Measurements from ENCODE around the gene TMEM106C. TPM values are rescaled to one million over a fixed set of nuclear protein-coding genes. Genes with fewer than 3 reads are reported as not detected.

TMEM106C gene
- polyA plus RNA-seq, 4 donors, result 126 to 146 (median 133) TPM

GRCh38 chr12:47978598-47978873, 15.1 kb downstream of the TMEM106C start:
- no peak for DNase-seq (ENCODE audit: low read depth in 4 of 4, low spot score in 3 of 4)

DNA sequence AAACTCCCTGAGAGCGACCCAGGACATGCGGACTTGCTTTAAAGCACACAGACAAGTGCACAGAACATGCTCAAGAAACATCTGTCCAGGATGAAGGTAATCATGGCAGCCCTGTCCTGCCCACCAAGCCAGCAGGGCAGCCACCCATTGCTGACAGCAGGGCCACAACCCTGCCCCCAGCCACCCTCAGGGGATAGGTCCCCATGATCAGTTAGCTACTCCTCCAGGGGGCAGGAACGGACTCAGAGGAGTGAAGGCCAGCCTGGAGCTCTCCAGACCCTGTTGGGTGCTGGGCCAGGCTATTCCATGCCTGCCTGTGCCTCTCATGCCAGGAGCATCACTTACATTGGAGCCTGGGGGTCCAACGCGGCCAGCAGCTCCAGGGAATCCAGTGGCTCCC, 15.8 kb downstream of the TMEM106C start:
- DNase-seq (ENCODE audit: low read depth in 4 of 4, low spot score in 3 of 4), result no peak

- DNase-seq (ENCODE audit: low read depth in 4 of 4, low spot score in 3 of 4), result no peak
Measured at GRCh38 chr12:47979686-47980085, 16.3 kb downstream of the TMEM106C start.

DNA sequence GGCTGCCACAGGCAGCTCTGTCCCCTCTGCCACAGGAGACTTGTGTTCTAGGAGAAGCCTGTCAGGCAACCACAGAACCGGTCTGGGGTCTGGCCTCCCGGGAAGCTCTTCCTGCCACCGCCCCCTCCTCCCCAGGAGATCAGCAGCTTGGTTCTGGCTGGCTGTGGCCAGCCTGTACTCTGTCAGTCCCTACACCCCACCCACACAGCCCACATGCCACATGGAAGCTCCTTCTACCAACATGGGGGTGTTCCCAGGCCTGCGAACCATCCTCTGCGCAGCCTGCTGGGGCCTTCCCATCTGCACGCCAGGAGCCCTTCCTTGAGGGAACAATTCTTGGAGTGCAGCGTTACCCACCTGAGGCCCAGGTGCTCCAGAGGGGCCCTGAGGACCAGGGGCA, 16.8 kb downstream of the TMEM106C start:
- no peak for DNase-seq (ENCODE audit: low read depth in 4 of 4, low spot score in 3 of 4)

GRCh38 chr12:47980779-47981495, 17.5 kb downstream of the TMEM106C start:
- DNase-seq (ENCODE audit: low read depth in 4 of 4, low spot score in 3 of 4), result no peak

- DNase-seq (ENCODE audit: low read depth in 4 of 4, low spot score in 3 of 4), result no peak
Measured at GRCh38 chr12:47981496-47982260, 18.3 kb downstream of the TMEM106C start.

DNA sequence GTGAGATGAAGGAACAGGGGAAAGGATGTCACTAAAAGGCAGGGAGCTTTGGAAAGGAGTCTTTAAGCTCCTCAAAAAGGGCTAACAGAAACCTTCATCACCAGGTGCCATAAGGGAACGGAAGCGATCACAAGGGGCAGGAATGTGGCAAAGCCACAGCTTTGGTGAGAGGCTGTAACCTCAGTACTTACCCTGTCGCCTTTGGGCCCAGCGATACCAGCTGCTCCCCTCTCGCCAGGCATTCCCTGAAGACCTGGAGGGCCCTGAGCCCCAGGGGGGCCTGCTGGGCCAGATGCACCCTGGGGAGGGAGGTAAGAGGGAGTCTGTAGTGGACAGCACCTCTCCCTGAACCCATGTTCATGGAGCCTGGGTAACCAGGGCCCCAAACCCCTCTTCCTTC, 18.9 kb downstream of the TMEM106C start:
- no peak for DNase-seq (ENCODE audit: low read depth in 4 of 4, low spot score in 3 of 4)

GRCh38 chr12:47982770-47983169, 19.4 kb downstream of the TMEM106C start:
- no peak for DNase-seq (ENCODE audit: low read depth in 4 of 4, low spot score in 3 of 4)

DNA sequence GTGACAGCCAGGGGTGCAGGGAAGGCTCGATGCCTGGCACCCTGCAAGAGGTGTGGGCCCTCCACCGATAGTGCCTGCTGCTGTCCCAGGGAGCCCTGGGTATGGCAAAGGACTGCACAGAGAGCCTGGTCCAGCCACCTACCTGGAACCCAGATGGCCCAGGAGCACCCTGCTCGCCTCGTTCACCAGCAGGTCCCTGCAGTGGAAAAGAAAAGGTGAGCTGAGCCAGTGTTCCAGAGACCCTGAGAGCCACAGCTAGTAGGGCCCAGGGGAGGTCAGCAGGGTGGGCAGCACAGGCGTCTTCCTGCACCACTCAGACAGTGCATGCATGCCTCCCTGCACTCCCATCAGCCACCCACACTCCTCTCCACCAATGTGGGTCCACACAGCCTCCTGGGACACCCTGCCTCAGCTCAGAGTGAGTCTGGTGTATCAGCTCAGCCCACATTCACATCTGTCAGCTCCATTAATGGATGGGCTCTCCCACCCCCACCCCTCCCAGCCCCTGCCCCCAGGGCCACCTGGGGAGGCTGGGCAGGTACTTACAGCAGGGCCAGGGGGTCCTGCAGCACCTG, 20.2 kb downstream of the TMEM106C start:
- DNase-seq (ENCODE audit: low read depth in 4 of 4, low spot score in 3 of 4), result no peak

GRCh38 chr12:47984331-47984801, 21.0 kb downstream of the TMEM106C start:
- DNase-seq (ENCODE audit: low read depth in 4 of 4, low spot score in 3 of 4), result no peak

- DNase-seq (ENCODE audit: low read depth in 4 of 4, low spot score in 3 of 4), result no peak
Measured at GRCh38 chr12:47985596-47986290, 22.3 kb downstream of the TMEM106C start.

DNA sequence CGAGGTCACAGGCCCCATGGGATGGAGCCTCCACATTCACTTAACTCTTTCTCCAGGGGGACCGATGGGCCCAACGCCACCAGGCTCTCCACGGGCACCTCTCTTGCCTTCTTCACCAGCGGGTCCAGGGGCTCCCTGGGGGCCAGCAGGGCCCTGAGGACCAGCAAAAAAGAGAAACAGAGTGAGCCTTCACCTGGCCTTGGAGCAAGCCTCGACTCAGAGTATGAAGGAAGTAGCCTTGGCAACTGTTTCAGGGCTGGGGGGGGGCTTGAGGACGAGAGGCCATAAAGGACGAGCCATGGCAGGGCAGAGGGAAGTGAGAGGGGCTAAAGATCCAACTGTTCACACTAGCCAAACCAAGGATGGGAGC, 22.9 kb downstream of the TMEM106C start:
- no peak for DNase-seq (ENCODE audit: low read depth in 4 of 4, low spot score in 3 of 4)

DNA sequence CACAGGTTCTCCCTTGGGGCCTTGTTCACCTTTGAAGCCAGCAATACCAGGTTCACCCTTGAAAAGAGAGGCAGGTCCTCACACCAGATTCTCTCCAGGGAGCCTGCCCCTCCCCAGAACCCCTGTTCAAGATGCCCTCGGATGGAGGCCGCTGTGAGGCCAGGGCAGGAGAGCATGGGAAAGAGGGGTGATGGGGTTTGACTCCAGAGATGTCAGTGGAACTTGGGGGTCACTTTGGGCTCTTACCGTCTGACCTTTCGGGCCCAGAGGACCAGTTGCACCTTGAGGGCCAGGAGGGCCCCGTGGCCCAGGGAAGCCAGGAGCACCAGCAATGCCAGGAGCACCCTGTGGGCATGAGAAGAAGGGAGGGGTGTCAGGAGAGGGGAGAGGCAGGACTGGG, 23.4 kb downstream of the TMEM106C start:
- DNase-seq (ENCODE audit: low read depth in 4 of 4, low spot score in 3 of 4), result no peak

DNA sequence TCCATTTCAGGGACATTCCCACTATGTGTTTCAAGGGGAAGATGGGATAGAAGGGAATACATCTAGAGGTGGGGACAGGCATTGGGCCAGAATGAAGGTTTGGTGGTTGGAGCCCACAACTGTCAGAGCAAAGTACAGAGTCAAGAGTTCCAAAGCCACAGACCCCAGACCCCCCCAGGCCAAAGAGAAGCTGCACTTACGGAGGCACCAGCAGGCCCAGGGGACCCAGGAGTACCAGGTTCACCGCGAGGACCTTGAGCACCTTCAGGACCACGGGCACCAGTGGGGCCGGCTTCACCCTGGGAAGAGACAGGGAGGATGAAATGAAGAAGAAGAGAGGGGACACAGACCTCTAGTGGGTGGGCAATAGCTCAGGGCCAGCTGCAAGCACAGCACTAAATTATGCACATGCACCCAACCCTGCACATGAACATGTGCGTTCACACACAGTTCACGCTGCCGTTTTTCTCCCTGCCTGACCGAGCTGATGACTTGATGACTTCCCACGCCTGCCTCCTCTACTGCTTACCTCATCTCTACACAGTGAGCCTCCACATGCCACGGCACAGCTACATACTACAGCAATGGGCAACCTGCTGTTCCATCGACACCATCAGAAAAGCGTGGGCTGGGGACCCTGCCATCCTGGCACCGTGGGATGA, 24.1 kb downstream of the TMEM106C start:
- DNase-seq (ENCODE audit: low read depth in 4 of 4, low spot score in 3 of 4), result no peak

GRCh38 chr12:47988073-47989022, 25.0 kb downstream of the TMEM106C start:
- no peak for DNase-seq (ENCODE audit: low read depth in 4 of 4, low spot score in 3 of 4)

GRCh38 chr12:47989023-47989417, 25.6 kb downstream of the TMEM106C start:
- no peak for DNase-seq (ENCODE audit: low read depth in 4 of 4, low spot score in 3 of 4)

DNA sequence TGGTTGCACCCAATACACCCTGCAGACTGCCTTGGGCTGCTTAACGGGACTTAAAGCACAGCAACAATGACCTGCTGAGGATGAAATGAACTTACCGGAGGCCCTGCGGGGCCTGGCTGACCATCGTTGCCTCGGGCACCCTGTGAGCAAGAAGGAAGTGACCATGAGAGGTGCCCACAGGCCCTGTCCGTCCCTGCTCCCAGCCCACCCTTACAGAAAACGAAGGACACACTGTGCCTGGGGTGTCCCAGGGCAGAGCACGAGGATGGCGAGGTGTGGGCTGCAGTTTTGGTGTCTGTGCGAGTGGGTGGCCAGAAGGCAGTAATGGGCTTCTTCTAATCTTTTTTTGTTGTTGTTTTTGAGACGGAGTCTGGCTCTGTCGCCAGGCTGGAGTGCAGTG, 26.3 kb downstream of the TMEM106C start:
- no peak for DNase-seq (ENCODE audit: low read depth in 4 of 4, low spot score in 3 of 4)

- no peak for DNase-seq (ENCODE audit: low read depth in 4 of 4, low spot score in 3 of 4)
Measured at GRCh38 chr12:47990351-47991105, 27.1 kb downstream of the TMEM106C start.
